GM12891 (cell line): ENCODE results near the gene SYNE1.

Experiments
- DNase-seq: peaks from one replicate; pipeline ENCODE4 v3.0.0; 2011; ENCODE audit warnings: low spot score; ENCODE audit not compliant: insufficient read length
- FAIRE-seq: peaks from 2 replicates; lab custom pipeline; 2011; peaks lifted over from hg19 to GRCh38; lab: Jason Lieb, UNC
- PAX5 ChIP-seq: IDR thresholded peaks from 2 replicates; pipeline ENCODE4 v1.6.1; 2011; ENCODE audit warnings: low read length, moderate library complexity, mild to moderate bottlenecking; ENCODE audit not compliant: insufficient read depth, severe bottlenecking
- POLR2A ChIP-seq: IDR thresholded peaks from 2 replicates; pipeline ENCODE4 v1.6.1; 2011; ENCODE audit warnings: low read depth, low read length, control low read depth
- POLR2AphosphoS5 ChIP-seq: IDR thresholded peaks from 2 replicates; pipeline ENCODE4 v1.6.1; 2011; ENCODE audit warnings: low read depth, low read length, control low read depth
- POU2F2 ChIP-seq: IDR thresholded peaks from 2 replicates; pipeline ENCODE4 v1.6.1; 2011; ENCODE audit warnings: low read depth, mild to moderate bottlenecking, control low read depth, low read length, moderate library complexity
- SPI1 ChIP-seq: IDR thresholded peaks from 2 replicates; pipeline ENCODE4 v1.6.1; 2011; ENCODE audit warnings: low read depth, low read length, control low read depth
- TAF1 ChIP-seq: IDR thresholded peaks from 2 replicates; pipeline ENCODE4 v1.6.1; 2011; ENCODE audit warnings: low read depth, low read length, control low read depth

The SYNE1 gene

DNA sequence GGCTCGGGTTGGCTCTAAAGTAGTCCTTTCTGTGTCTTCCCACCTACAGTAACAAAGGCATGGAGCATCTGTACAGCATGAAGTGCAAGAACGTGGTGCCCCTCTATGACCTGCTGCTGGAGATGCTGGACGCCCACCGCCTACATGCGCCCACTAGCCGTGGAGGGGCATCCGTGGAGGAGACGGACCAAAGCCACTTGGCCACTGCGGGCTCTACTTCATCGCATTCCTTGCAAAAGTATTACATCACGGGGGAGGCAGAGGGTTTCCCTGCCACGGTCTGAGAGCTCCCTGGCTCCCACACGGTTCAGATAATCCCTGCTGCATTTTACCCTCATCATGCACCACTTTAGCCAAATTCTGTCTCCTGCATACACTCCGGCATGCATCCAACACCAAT is 538.5 kb downstream of the SYNE1 start:
- FAIRE-seq, result no peak
- TF ChIP-seq POU2F2, result no peak
- TF ChIP-seq SPI1, result no peak
- no peak for TF ChIP-seq PAX5
- TF ChIP-seq POLR2AphosphoS5, result no peak
- TF ChIP-seq POLR2A, result no peak
- no peak for TF ChIP-seq TAF1

DNA sequence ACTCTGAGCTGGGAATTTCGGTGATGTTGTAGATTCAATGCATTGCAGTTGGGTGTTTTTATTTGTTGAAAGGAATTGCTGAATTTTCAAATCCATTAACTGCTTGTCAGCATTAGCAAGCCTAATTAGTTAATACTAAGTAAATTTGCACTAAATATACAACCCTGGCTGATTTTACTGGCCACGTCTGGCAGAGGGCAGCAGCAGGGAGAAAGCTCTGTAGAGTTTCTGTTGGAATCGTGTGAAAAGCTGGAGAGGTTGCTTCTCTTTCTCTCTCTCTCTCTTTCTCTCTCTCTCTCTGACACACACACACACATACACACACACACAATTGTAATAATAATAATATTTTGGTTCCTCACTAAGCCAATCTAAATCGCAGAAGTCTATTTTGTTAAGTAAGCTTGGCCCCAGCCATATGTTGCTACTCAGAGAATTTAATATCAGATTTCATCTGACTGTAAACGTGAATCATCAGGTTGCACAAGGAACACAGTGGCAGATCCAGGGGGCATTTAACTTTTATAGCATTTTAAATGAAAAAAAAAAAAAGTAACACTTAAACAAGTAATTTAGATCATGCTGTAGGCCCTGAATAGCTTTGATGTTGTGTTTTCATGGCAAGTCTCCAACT is 540.2 kb downstream of the SYNE1 start:
- TF ChIP-seq POU2F2 (no peak), POLR2A (no peak), PAX5 (no peak), POLR2AphosphoS5 (no peak), TAF1 (no peak), SPI1 (no peak)
- no peak for DNase-seq
- no peak for FAIRE-seq

More for the DNA sequence above, 538.5 kb downstream of the SYNE1 start:
- no peak for DNase-seq

DNA sequence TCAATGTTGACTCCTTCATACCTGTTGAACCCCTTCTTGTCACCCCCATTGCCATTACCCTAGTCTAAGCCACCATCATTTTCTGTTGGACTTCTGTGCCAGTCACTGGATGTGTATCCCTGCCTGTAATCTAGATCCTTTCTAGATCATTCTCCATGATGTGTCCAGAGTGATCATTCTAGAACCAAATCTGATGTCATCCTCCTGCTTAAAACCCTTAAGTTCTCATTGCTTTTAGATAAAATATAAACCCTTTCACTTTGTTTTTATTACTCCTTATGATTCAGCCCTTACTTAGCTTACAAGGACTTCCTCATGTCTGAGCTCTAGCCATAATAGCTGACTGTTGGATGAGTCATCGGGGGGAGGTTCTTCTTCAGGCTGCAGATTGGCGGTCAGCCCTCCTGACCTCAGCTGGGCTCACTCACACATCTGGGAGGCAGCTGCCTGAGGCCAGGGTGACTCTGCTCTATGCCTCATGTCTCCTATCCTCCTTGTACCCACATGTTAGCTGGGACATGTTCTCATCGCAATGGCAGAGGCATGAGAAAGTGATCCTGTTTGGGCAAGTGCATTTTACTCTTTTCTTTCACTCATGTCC is 542.1 kb downstream of the SYNE1 start:
- DNase-seq (no peak), FAIRE-seq (no peak)
- no peak for TF ChIP-seq TAF1
- TF ChIP-seq POLR2A, result no peak
- TF ChIP-seq SPI1, result no peak
- no peak for TF ChIP-seq PAX5
- no peak for TF ChIP-seq POU2F2
- TF ChIP-seq POLR2AphosphoS5, result no peak

DNA sequence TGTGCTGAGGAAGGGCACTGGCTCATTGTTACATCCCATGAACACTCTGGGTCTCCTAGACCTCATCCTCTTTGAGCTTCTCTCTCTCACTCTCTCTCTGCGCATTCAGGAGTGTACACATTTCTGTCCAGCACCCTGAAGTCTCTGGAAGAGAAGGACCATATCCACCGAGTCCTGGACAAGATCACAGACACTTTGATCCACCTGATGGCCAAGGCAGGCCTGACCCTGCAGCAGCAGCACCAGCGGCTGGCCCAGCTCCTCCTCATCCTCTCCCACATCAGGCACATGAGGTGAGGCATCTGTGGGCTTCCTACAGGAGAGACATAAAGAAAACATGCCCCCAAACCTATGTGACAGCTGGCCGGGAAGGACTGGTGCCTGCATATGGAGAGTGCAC is 542.9 kb downstream of the SYNE1 start:
- FAIRE-seq, result no peak
- TF ChIP-seq POLR2AphosphoS5, result no peak
- no peak for DNase-seq

DNA sequence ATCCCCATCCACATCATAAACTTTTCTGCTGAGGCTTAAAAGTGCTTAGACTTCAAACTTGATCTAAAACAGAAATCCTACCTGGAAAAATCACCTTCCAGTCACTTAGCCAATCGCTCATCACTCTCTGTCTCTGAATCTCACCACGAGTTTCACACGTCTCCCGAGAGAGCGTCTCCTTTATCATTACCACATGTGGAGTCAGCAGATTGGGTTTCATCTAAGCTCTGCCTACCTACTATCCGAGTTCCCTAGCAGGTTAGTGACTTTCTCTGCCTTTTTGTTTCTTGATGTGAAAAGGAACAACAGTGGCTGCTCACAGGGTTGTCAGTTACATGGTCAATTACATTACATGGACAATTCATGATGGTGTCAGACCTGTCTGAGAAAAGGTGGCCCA is 543.5 kb downstream of the SYNE1 start:
- FAIRE-seq, result no peak
- no peak for TF ChIP-seq TAF1
- TF ChIP-seq POLR2AphosphoS5, result no peak
- TF ChIP-seq PAX5, result no peak
- TF ChIP-seq POU2F2, result no peak
- TF ChIP-seq POLR2A, result no peak
- no peak for TF ChIP-seq SPI1
- DNase-seq, result no peak

DNA sequence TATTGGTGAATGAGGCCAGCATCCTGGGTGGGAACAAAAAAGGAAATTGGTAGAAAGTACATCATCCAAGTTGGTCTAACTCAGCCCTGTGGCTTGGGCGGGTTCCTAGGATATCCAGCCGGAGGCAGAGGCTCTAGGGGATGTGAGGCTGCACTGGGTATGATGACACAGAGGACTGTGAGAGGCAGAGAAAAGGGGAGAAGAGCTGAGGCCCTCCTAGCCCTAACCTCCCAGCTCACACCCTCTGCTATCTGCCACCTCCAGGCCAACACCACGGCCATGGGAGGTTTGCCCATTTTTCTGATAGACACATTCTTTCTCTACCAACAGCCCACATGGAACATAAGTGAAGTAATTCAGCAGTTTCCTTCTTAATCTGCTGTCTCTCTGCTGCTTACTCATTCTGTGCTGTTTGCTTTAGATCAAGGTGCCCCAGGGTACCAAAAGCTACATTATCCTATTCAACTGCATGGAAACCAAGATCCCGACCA is 545.3 kb downstream of the SYNE1 start:
- FAIRE-seq, result no peak
- DNase-seq, result no peak
- TF ChIP-seq TAF1 (no peak), POU2F2 (no peak), POLR2A (no peak), PAX5 (no peak), SPI1 (no peak), POLR2AphosphoS5 (no peak)

DNA sequence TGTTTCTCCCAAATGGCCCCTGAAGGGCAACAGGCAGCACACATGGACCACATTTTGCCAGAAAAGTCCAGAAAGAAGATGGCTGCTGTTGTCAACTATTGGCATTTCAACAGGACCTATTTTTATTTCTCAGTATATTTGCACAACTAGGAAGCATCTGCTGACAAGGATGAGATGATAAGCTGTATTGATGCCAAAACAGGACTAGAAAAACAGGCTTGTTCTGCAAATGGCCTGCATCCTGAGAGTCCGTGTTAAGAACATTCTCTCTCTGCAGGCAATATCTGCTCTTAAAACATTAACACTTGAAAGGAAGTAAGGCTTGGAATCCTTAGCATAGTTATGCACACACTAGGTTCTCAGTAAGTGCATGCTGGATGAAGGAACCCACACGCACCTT is 546.0 kb downstream of the SYNE1 start:
- TF ChIP-seq PAX5, result no peak
- TF ChIP-seq POLR2AphosphoS5, result no peak
- no peak for TF ChIP-seq TAF1
- no peak for TF ChIP-seq POLR2A
- TF ChIP-seq POU2F2, result no peak
- TF ChIP-seq SPI1, result no peak
- no peak for DNase-seq
- no peak for FAIRE-seq

DNA sequence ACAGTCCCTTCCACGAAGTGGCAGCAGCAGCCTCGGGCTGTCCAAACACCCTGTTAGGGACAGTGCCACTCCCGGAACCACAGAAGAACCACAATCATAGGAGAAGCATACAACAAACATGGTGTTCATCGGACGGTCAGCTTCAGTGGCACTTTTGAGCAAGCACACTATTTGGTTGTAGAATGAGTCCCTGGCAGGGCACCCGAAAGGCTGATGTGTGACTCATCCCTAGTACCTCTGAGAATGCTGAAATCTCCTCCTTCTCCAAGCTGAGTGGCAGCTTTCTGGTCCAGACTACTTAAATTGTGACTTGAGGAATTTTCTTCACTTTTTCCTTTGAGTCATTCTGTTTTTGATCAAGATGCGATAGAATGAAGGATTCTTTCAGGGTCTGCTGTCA is 547.2 kb downstream of the SYNE1 start:
- DNase-seq (no peak), FAIRE-seq (no peak)
- TF ChIP-seq SPI1 (no peak), POLR2AphosphoS5 (no peak), PAX5 (no peak), POLR2A (no peak), TAF1 (no peak), POU2F2 (no peak)

DNA sequence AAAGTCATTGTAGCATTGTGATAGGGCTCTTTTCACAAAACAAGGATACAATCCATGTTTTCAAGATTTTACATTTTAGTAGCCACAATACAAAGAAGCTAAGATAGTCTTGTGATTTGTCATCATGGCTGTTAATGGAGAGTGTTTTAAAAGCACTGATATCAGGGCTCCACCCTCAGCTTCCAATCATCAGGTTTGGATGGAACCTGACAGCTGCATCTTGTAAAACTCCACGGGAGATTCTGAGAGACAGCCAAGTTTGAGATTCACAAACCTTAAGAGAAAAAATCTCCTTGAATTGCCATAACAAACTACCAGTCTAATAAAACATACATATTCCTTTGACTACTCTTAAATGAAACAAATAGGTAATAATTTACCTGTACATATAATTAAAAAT is 549.5 kb downstream of the SYNE1 start:
- no peak for TF ChIP-seq TAF1
- no peak for TF ChIP-seq PAX5
- no peak for TF ChIP-seq POLR2AphosphoS5
- no peak for DNase-seq
- FAIRE-seq, result no peak

DNA sequence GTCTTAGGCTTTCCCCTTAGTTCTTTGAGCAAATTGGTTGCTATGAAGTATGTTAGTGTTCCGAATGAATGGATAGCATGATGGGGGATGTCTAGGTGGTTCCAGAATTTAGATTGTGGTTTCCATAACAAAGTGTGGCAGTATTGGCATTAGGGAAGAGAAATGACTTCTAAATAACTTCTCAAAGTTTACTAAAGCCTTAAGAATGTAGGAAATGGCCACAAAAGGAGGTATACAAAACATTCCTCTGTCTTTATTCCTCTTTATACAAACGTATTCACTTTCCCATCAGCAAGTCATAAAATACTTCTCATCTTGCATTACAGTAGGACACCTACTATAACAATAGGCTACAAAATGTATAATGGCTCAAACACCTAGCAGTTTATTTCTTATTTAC is 550.1 kb downstream of the SYNE1 start:
- no peak for TF ChIP-seq PAX5
- TF ChIP-seq POLR2AphosphoS5, result no peak
- no peak for TF ChIP-seq TAF1
- TF ChIP-seq POLR2A, result no peak
- no peak for TF ChIP-seq SPI1
- TF ChIP-seq POU2F2, result no peak
- no peak for DNase-seq
- FAIRE-seq, result no peak
